B cell (primary cell): ENCODE results near the gene SYNDIG1L. TPM values are rescaled to one million over a fixed set of nuclear protein-coding genes. Genes with fewer than 3 reads are reported as not detected.

Experiments used
- ATAC-seq: fragments of 200-7000 bp; cut with Tn5 transposase; one replicate; pipeline ENCODE4 v1.10.0; 2021; ENCODE audit warnings: low read depth, mild to moderate bottlenecking, moderate number of reproducible peaks, moderate library complexity
- CTCF ChIA-PET: fragments of 350-600 bp; sonication (Branson Sonifier 250); formaldehyde crosslinking; loops from one replicate; lab custom pipeline; 2021; ENCODE audit warnings: antibody characterized with exemption, inconsistent platforms; lab: Charles Lee
- POLR2A ChIA-PET: fragments of 350-600 bp; sonication (Branson Sonifier 250); formaldehyde crosslinking; loops from one replicate; lab custom pipeline; 2021; ENCODE audit warnings: antibody characterized with exemption; lab: Charles Lee
- DNase-seq: peaks from one replicate; pipeline ENCODE4 v3.0.0; 2013
- H2AFZ ChIP-seq: 2 replicates; pipeline ENCODE4 v1.6.1; 2012; ENCODE audit warnings: mild to moderate bottlenecking, low read depth, low read length; ENCODE audit not compliant: insufficient read depth, poor library complexity, severe bottlenecking
- H3K27ac ChIP-seq, 2 donors: 1 replicate in 1 of 2; 2 replicates in 1 of 2; pipeline ENCODE4 v1.5.1; 2012 to 2013; ENCODE audit warnings: low read length in 2 of 2, mild to moderate bottlenecking in 2 of 2, moderate library complexity in 1 of 2
- H3K27me3 ChIP-seq, 4 experiments: fragments of 200-600 bp in 1 of 4; sonication (generic) in 1 of 4; replicated peaks in 1 of 4; 1 replicate in 2 of 4; 2 replicates in 2 of 4; pipeline versions ENCODE4 v1.6.1 to v1.7.0; 2013 to 2016; ENCODE audit warnings: low read length in 3 of 4, mild to moderate bottlenecking in 2 of 4, mixed read lengths in 1 of 4, moderate library complexity in 1 of 4; ENCODE audit not compliant: insufficient read depth in 4 of 4, control insufficient read depth in 3 of 4; ENCODE audit errors: control extremely low read depth in 1 of 4
- H3K36me3 ChIP-seq, 2 experiments: replicated peaks in 1 of 2; 1 replicate in 1 of 2; 2 replicates in 1 of 2; pipeline versions ENCODE4 v1.6.1 to v1.7.1; 2013; ENCODE audit warnings: low read length in 1 of 2; ENCODE audit not compliant: insufficient read depth in 2 of 2, control insufficient read depth in 1 of 2; ENCODE audit errors: control extremely low read depth in 1 of 2, extremely low read depth in 1 of 2
- H3K4me1 ChIP-seq, 2 donors: fragments of 200-600 bp in 1 of 2; sonication (generic) in 1 of 2; 1 replicate in 1 of 2; 2 replicates in 1 of 2; pipeline versions ENCODE4 v1.5.1 to v1.6.1; 2013 to 2017; ENCODE audit warnings: low read length in 2 of 2; ENCODE audit not compliant: control insufficient read depth in 2 of 2, insufficient read depth in 2 of 2
- H3K4me2 ChIP-seq: replicated peaks from 2 replicates; pipeline ENCODE3; 2012; ENCODE audit warnings: mild to moderate bottlenecking, low read depth, low read length; ENCODE audit not compliant: poor library complexity, severe bottlenecking
- H3K4me3 ChIP-seq, 5 experiments: fragments of 200-600 bp in 1 of 5; sonication (generic) in 1 of 5; 1 replicate in 3 of 5; 2 replicates in 2 of 5; pipeline versions ENCODE4 v1.5.1 to v1.7.0; 2011 to 2016; ENCODE audit warnings: low read length in 4 of 5, mild to moderate bottlenecking in 4 of 5, low read depth in 2 of 5, control low read depth in 1 of 5, moderate library complexity in 1 of 5; ENCODE audit not compliant: insufficient read depth in 1 of 5; ENCODE audit errors: control extremely low read depth in 1 of 5, extremely low read depth in 1 of 5
- H3K79me2 ChIP-seq: fragments of 200-600 bp; sonication (generic); one replicate; pipeline ENCODE4 v1.6.0; 2016; ENCODE audit warnings: low read length; ENCODE audit not compliant: control insufficient read depth, insufficient read depth
- H3K9ac ChIP-seq: fragments of 200-600 bp; sonication (generic); 2 replicates; pipeline ENCODE4 v1.6.1; 2017; ENCODE audit warnings: mild to moderate bottlenecking, low read length, moderate library complexity
- H3K9me3 ChIP-seq, 3 donors: one replicate each; pipeline versions ENCODE4 v1.6.1 to v1.7.1; 2013; ENCODE audit warnings: low read length in 2 of 3; ENCODE audit not compliant: control insufficient read depth in 2 of 3, insufficient read depth in 1 of 3; ENCODE audit errors: control extremely low read depth in 1 of 3
- H4K20me1 ChIP-seq: 2 replicates; pipeline ENCODE4 v1.6.0; 2012; ENCODE audit warnings: mild to moderate bottlenecking, low read length; ENCODE audit not compliant: insufficient read depth, control insufficient read depth, poor library complexity, severe bottlenecking
- H3K27ac Mint-ChIP-seq: one replicate; pipeline ENCODE4 v1.8.0; 2021; ENCODE audit warnings: mixed read lengths
- H3K27me3 Mint-ChIP-seq: one replicate; pipeline ENCODE4 v1.8.0; 2021; ENCODE audit warnings: mixed read lengths
- H3K4me1 Mint-ChIP-seq: one replicate; pipeline ENCODE4 v1.8.0; 2021; ENCODE audit warnings: mixed read lengths
- H3K4me3 Mint-ChIP-seq: one replicate; pipeline ENCODE4 v1.8.0; 2021; ENCODE audit warnings: mixed read lengths
- H3K9me3 Mint-ChIP-seq: one replicate; pipeline ENCODE4 v1.8.0; 2022; ENCODE audit warnings: mixed read lengths; ENCODE audit not compliant: insufficient read depth
- EZH2 ChIP-seq: IDR thresholded peaks from 2 replicates; pipeline ENCODE4 v1.6.1; 2012; ENCODE audit warnings: borderline replicate concordance, low read depth, mild to moderate bottlenecking, moderate library complexity, low read length; ENCODE audit not compliant: insufficient read depth, poor library complexity, severe bottlenecking
- WGBS: methylation state at CpG from one replicate; pipeline ENCODE4 v1.1.5; 2013; ENCODE audit warnings: missing lambda C conversion rate; ENCODE audit not compliant: insufficient coverage; 5-methylcytosine and 5-hydroxymethylcytosine counted together
- intact Hi-C: fragments of 100-400 bp; cut with micrococcal nuclease; formaldehyde crosslinking; loops from one replicate; pipeline ENCODE4 v1.10.0; 2022
- polyA plus RNA-seq: library from polyadenylated mRNA; depleted of rRNA; stranded (reverse); fragments of >200 nt; gene quantifications from 2 replicates; pipeline ENCODE4 v1.2.3, GENCODE V29; 2012
- total RNA-seq, 2 donors: library from RNA; stranded (reverse); fragments of 120-200 nt in 1 of 2; gene quantifications; 1 replicate in 1 of 2; 2 replicates in 1 of 2; pipeline versions ENCODE4 v1.2.3 to v1.2.4, GENCODE V29; 2013 to 2022
- TF ChIP-seq, protein P1 (sequence below): fragments of 200-600 bp; IDR thresholded peaks from one replicate; pipeline ENCODE4 v1.8.0; 2022; ENCODE audit warnings: antibody characterized with exemption, mild to moderate bottlenecking

Gene SYNDIG1L
- total and polyA plus RNA-seq, 2 donors (not counting 1 experiment from before 2014, with no cell fraction given), result 0.16 TPM; not detected in 1

DNA sequence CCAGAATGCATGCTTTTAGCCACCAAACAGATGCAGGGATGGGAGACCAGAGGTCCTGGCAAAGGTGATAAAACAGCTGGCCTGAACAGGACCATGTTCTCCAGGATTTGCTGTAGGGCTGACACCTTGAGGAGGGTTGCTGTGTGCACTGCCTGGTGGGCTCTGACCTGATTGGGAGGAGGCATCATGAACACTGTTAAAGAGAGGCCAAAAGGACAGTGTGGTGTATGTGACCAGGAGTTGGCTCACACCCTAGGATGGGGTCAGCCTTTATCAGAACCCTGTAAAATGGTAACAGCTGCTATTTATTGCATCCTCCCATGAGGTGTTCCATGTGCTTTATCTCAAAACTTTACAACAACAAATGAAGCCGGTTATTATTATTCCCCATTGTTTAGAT lies 8.8 kb downstream of the SYNDIG1L start:
- no CpG with 5 or more reads among the region's 1 CpG for WGBS
- intact Hi-C loops, result no loop called here
- H3K4me1 Mint-ChIP-seq, result no peaks in the 10 kb centered on the region
- Histone ChIP-seq H3K9me3 (peaks cover 0 to 3% (median 0%) of the 10 kb centered on the region in 3 donors), H3K4me3 (no peak overlapping the region), H3K9ac (no peak overlapping the region), H3K27ac (no peak overlapping the region), H3K36me3 (no peaks in the 10 kb centered on the region), H3K79me2 (no peaks in the 10 kb centered on the region), H3K27me3 (peaks cover 0 to 6% (median 3%) of the 10 kb centered on the region in 4 experiments), H3K4me1 (no peaks in the 10 kb centered on the region), H3K4me2 (no peak overlapping the region), H2AFZ (no peak overlapping the region), H4K20me1 (no peaks in the 10 kb centered on the region)
- ATAC-seq (no peak), DNase-seq (no peak)
- H3K27me3 Mint-ChIP-seq, result peaks cover 26% of the 10 kb centered on the region
- CTCF ChIA-PET, result interaction anchor here (0.5 kb wide), 1 partner anchor 140 kb away, joined by 3 read pairs; no protein-coding TSS in a partner anchor
- no peak for TF ChIP-seq EZH2
- TF ChIP-seq, protein P1, sequence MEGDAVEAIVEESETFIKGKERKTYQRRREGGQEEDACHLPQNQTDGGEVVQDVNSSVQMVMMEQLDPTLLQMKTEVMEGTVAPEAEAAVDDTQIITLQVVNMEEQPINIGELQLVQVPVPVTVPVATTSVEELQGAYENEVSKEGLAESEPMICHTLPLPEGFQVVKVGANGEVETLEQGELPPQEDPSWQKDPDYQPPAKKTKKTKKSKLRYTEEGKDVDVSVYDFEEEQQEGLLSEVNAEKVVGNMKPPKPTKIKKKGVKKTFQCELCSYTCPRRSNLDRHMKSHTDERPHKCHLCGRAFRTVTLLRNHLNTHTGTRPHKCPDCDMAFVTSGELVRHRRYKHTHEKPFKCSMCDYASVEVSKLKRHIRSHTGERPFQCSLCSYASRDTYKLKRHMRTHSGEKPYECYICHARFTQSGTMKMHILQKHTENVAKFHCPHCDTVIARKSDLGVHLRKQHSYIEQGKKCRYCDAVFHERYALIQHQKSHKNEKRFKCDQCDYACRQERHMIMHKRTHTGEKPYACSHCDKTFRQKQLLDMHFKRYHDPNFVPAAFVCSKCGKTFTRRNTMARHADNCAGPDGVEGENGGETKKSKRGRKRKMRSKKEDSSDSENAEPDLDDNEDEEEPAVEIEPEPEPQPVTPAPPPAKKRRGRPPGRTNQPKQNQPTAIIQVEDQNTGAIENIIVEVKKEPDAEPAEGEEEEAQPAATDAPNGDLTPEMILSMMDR, result no peak
- no peak overlapping the region for H3K27ac Mint-ChIP-seq
- POLR2A ChIA-PET, result no interaction called here
- H3K4me3 Mint-ChIP-seq, result no peak overlapping the region
- H3K9me3 Mint-ChIP-seq, result no peaks in the 10 kb centered on the region

DNA sequence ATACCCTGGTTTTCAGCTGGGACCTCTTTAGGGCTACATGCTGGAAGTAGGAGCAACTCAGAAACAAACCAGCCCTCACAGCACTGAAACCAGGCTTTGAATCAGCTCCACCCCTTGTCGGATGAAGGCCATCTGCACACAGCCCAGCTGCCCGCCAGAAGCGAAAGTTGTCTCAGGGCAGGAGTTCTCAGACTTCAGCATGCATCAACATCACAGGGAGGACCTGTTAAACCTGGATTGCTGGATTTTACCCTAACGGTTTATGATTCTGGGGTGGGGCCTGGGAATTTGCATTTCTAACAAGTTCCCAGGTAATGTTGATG lies 10.9 kb downstream of the SYNDIG1L start:
- no peaks in the 10 kb centered on the region for H3K4me1 ChIP-seq
- peaks cover 0 to 3% (median 0%) of the 10 kb centered on the region in 3 donors for H3K9me3 ChIP-seq
- no peaks in the 10 kb centered on the region for H3K36me3 ChIP-seq
- DNase-seq (no peak), ATAC-seq (no peak)
- Mint-ChIP-seq H3K4me3 (no peak overlapping the region), H3K27ac (no peak overlapping the region), H3K9me3 (no peaks in the 10 kb centered on the region), H3K4me1 (no peaks in the 10 kb centered on the region), H3K27me3 (peaks cover 18% of the 10 kb centered on the region)
- intact Hi-C loops, result no loop called here
- no peak overlapping the region for H2AFZ ChIP-seq
- WGBS, result 93% methylated on average over 3 of the region's 4 CpGs
- H3K4me2 ChIP-seq, result no peak overlapping the region
- H4K20me1 ChIP-seq, result no peaks in the 10 kb centered on the region
- H3K79me2 ChIP-seq, result no peaks in the 10 kb centered on the region
- no peak overlapping the region for H3K4me3 ChIP-seq
- no peak overlapping the region for H3K27ac ChIP-seq
- H3K9ac ChIP-seq, result no peak overlapping the region
- POLR2A ChIA-PET, result interaction anchor here (0.6 kb wide), 1 partner anchor 483 kb away, joined by 4 read pairs; no protein-coding TSS in a partner anchor
- CTCF ChIA-PET, result no interaction called here
- peaks cover 0 to 6% (median 3%) of the 10 kb centered on the region in 4 experiments for H3K27me3 ChIP-seq
- TF ChIP-seq, protein P1, result no peak
- no peak for TF ChIP-seq EZH2
